ENCODE measurements around the gene SH3RF3.
"Not testable (repeated sequence)": the region's sequence is repeated elsewhere in the genome, so short reads cannot be mapped to it uniquely, and the experiment has no call there.

Gene SH3RF3

GRCh38 chr2:109128616-109129355 lies at the start of gene SH3RF3:
Gene SH3RF3 (plus strand): TSS chr2:109129205.
- DNase-seq, result no peak

- DNase-seq, result no peak
Measured at GRCh38 chr2:109079590-109079989, 49.4 kb upstream of the SH3RF3 start.

GRCh38 chr2:109080109-109080508 lies 48.9 kb upstream of the SH3RF3 start:
- no peak for DNase-seq

- no peak for DNase-seq
Measured at GRCh38 chr2:109080757-109081156, 48.2 kb upstream of the SH3RF3 start.

GRCh38 chr2:109081374-109081773 lies 47.6 kb upstream of the SH3RF3 start:
- DNase-seq, result no peak

- no peak for DNase-seq
Measured at GRCh38 chr2:109083771-109084170, 45.2 kb upstream of the SH3RF3 start.

- DNase-seq, result peak; percentile 44
Measured at GRCh38 chr2:109084341-109084740, 44.7 kb upstream of the SH3RF3 start.

GRCh38 chr2:109085912-109086742 lies 42.9 kb upstream of the SH3RF3 start:
- no peak for DNase-seq

GRCh38 chr2:109086743-109087020 lies 42.3 kb upstream of the SH3RF3 start:
- no peak for DNase-seq

- no peak for DNase-seq
Measured at GRCh38 chr2:109087055-109087663, 41.8 kb upstream of the SH3RF3 start.

- DNase-seq, result no peak
Measured at GRCh38 chr2:109089602-109090300, 39.3 kb upstream of the SH3RF3 start.

- DNase-seq, result no peak
Measured at GRCh38 chr2:109091526-109091925, 37.5 kb upstream of the SH3RF3 start.

- no peak for DNase-seq
Measured at GRCh38 chr2:109094144-109094543, 34.9 kb upstream of the SH3RF3 start.

- no peak for DNase-seq
Measured at GRCh38 chr2:109098251-109098920, 30.6 kb upstream of the SH3RF3 start.

- no peak for DNase-seq
Measured at GRCh38 chr2:109098921-109099273, 30.1 kb upstream of the SH3RF3 start.

GRCh38 chr2:109102588-109103233 lies 26.3 kb upstream of the SH3RF3 start:
- no peak for DNase-seq

- DNase-seq, result no peak
Measured at GRCh38 chr2:109105113-109105512, 23.9 kb upstream of the SH3RF3 start.

- no peak for DNase-seq
Measured at GRCh38 chr2:109108740-109109139, 20.3 kb upstream of the SH3RF3 start.

GRCh38 chr2:109109342-109109741 lies 19.7 kb upstream of the SH3RF3 start:
- no peak for DNase-seq

GRCh38 chr2:109110170-109110569 lies 18.8 kb upstream of the SH3RF3 start:
- no peak for DNase-seq

GRCh38 chr2:109117181-109117580 lies 11.8 kb upstream of the SH3RF3 start:
- DNase-seq, result not testable (repeated sequence)

GRCh38 chr2:109117780-109118179 lies 11.2 kb upstream of the SH3RF3 start:
- no peak for DNase-seq

All from NCI-H2029 treated with DMSO at 0.1 percent for 48 hours (cell line).